Adipose tissue (tissue), 3 donors: ENCODE data around the gene IFIT3. TPM values are rescaled to one million over a fixed set of nuclear protein-coding genes. Genes with fewer than 3 reads are reported as not detected.
"Not testable (repeated sequence)": the region's sequence is repeated elsewhere in the genome, so short reads cannot be mapped to it uniquely, and the experiment has no call there.

Experiments
- H3K27ac ChIP-seq: one replicate; pipeline ENCODE4 v1.5.1; 2013; ENCODE audit warnings: low read depth, low read length
- WGBS, 3 donors: extraction: QIAGEN DNeasy Blood & Tissue Kit; methylation state at CpG; one replicate each; pipeline ENCODE4 v1.1.7; 2013; 5-methylcytosine and 5-hydroxymethylcytosine counted together
- polyA plus RNA-seq, 3 donors: library from polyadenylated mRNA; stranded (reverse); fragments of 200-250 nt; gene quantifications; one replicate each; pipeline ENCODE4 v1.2.3, GENCODE V29; 2013
- donor health status: healthy with polysubstance abuse.
- donor health status: Bipolar disorder and iron deficiency.
- donor health status: healthy.

IFIT3 gene
- polyA plus RNA-seq, 3 donors: 5.2 to 18.0 (median 9.5) TPM

DNA sequence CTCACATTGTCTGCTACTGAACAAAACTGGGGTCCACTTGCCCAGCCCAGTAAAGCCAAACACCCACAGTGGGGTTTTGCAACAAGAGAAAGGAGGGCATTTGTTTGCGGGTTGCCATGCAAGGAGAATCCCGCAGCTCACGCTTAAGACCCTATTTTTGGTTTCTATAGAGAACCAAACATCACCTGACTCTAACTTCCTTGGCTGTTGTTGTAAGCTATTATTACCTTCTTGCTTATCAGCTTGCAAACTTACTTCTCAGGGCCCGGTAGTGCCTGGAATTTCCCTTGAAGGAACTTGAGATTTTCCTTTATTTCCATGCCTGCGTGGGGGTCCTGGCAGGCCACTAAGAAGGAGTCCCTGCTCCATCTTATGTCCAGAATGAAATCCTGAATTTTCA lies 20.7 kb downstream of the IFIT3 start:
- no peak overlapping the region for H3K27ac ChIP-seq
- 64 to 77% (median 65%) methylated on average over 5 of the region's 5 CpGs for WGBS, 3 donors

DNA sequence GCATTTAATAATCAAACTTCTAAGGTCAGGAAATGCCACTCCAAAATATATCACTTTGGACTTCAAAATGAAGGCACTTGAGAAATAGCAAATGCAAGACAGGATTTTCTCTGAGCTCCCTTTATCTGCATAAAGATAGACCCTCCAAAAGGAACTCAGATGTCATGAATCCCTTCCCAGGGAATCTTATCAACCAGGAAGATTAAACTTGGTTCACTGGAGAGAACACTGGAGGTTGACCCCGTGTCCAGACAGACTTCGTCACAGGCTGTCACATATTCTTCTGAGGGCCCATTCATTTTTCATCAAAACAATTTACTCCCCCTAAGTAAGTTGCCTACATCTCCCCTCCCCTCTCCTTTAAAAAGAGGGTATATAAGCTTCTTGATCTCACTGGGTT lies 21.2 kb downstream of the IFIT3 start:
- WGBS, 3 donors: 69 to 92% (median 79%) methylated on average over 2 of the region's 2 CpGs
- H3K27ac ChIP-seq: no peak overlapping the region

DNA sequence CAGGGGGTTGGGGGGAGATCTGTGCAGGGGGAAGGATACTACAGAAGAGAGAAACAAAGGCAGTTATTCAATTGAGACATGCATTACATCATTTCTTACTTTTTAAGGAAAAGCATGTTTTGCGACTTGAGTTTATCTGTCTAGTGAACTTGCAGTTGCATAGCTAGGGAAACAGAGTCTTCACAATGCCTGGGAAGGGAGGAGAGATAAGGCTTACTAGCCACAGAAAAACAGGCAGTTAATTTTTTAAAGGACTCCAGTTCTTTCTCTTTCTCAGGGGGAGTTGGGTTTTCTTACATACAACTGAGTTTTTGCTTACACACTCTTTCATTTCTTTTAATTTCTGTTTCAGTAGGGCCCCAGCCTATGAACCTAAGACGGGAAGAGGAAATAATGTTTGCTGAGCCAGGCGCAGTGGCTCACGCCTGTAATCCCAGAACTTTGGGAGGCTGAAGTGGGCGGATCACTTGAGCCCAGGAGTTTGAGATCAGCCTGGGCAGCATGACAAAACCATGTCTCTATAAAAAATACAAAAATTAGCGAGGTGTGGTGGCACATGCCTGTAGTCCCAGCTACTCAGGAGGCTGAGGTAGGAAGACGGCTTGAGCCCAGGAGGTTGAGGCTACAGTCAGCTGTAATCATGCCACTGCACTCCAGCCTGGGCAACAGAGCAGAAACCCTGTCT lies 23.0 kb downstream of the IFIT3 start:
- not testable (repeated sequence) for H3K27ac ChIP-seq
- 17 to 47% (median 22%) methylated on average over 7 of the region's 7 CpGs for WGBS, 3 donors

DNA sequence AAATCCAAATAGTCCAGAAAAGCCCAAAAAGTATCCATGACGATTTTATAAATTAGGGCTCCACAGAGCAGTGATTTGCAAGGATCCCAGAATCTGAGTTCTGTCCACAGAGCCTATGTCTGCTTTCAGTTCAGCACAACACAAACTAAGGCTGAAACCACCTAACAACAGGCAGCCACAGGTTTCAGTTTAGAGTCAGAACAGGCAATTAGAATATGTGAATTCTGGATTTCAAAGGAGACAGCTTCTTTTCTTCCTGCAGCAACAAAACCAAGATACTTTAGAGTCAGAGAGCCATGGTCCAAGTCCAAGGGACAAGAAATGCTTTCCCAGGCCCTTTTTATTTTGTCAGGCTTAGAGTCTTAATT lies 23.6 kb downstream of the IFIT3 start:
- WGBS, 3 donors: 37 to 54% (median 48%) methylated on average over 1 of the region's 1 CpG

DNA sequence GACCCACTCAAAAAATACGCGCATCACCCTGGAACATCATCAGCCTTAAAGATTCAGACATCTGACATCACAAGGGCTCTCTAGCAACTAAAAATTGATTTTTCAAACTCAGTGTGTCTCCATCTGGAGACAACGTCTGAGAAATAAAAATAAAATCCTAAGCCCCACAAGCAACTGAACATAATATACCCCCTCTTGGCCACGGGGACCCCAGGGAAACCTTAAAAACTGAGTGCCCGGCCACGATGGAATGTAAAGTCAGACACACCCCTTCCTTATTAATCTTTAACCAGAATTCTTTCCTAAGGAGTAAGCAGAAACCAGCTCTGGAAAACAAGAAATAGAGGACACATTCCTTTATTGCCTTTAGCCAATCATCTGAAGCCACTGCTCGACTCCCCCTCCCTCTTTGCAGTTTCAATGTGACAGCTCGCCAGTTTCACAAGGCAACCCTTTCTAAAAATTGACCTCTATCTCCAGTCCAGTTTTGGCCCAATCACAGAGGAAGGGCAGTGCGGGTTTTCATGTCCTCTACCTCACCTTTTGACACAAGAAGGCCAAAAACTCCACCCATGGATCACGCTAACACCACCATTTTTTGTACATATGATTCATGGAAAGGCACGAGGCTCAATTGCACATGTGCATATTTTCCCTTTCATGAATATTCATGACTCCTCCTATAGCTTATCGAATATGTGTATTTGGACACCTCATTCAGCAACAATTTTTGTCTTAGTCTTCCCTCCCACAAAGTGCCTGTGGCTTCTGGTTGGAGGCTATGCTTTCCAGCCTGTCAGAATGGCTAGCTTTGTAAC lies 24.2 kb downstream of the IFIT3 start:
- WGBS, 3 donors: 27 to 57% (median 51%) methylated on average over 12 of the region's 12 CpGs
- H3K27ac ChIP-seq: no peak overlapping the region

More for the DNA sequence above, 23.6 kb downstream of the IFIT3 start:
- no peak overlapping the region for H3K27ac ChIP-seq

DNA sequence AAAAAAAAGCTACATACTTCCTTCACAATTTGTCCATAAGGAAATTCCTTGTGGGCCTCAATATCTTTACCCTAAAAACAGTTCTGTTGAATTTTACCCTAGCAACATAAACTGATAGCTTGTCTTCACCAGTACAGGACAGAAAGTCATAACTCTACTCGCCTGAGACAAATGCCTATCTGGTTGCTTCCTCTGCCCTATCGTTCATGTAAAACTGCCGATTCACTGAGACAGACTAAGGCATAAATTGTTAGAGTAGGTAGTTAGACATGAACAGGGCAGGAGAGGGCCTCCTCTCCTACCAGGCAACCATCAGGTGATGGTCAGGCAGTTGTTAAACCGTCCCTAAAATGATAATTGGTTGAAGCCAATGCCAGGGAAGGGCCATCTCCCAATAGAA lies 25.0 kb downstream of the IFIT3 start:
- WGBS, 3 donors: 85 to 98% (median 86%) methylated on average over 4 of the region's 4 CpGs
- no peak overlapping the region for H3K27ac ChIP-seq

DNA sequence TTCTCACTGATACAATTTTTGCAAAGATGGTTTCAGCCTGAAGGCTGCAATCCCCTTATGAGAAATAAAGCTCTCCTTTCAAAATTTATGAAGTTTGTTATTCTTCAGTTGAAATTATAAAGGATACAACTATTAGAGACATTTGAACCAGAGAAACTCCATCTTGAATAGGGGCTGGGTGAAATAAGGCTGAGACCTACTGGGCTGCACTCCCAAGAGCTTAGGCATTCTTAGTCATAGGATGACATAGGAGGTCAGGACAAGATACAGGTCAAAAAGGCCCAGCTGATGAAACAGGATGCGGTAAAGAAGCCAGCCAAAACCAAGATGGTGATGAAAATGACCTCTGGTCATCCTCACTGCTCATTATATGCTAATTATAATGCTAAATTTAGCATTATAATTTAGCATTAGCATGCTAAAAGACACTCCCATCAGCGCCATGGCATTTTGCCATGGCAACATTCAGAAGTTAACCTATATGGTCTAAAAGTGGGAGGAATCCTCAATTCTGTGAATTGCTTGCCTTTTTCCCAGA lies 27.7 kb downstream of the IFIT3 start:
- H3K27ac ChIP-seq: no peak overlapping the region
- WGBS, 3 donors: 88 to 94% (median 93%) methylated on average over 2 of the region's 2 CpGs

DNA sequence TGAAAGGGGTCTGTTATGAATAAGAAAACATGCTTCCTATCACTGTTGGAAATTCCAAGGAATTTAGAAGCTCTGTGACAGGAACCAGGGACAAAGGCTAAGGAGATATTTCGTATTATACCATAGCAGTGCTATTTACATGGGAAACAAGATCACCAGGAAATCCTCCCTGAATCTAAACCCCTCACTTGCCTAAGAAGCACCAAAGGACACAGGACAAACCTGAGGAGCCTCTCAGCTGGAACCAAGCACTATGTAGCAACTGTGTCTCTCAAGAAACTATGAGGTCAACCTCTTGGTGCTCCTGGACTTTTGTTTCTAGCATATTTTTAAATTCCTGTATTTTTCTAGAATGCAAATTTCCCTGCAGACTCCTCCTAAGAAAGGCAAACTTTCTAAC lies 29.3 kb downstream of the IFIT3 start:
- no peak overlapping the region for H3K27ac ChIP-seq
- 65 to 83% (median 79%) methylated on average over 1 of the region's 1 CpG for WGBS, 3 donors

DNA sequence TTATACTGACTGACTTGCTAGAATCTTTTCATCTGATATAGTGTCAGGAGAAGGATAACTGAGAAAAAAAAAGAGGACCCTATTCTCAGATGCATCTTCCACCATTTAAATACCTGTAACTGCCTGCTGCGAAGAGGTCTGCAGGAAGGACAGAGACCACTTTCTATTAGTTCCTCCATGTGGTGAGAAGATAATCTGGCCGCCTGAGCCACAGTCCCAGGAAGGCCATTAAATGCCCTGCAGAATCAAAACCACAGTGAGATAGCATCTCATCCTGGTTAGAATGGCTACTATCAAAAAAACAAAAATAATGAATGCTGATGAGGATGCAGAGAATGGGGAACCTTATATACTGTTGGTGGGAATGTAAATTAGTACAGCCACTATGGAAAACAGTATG lies 30.2 kb downstream of the IFIT3 start:
- H3K27ac ChIP-seq: no peak overlapping the region
- WGBS, 3 donors: 59 to 85% (median 69%) methylated on average over 2 of the region's 2 CpGs

DNA sequence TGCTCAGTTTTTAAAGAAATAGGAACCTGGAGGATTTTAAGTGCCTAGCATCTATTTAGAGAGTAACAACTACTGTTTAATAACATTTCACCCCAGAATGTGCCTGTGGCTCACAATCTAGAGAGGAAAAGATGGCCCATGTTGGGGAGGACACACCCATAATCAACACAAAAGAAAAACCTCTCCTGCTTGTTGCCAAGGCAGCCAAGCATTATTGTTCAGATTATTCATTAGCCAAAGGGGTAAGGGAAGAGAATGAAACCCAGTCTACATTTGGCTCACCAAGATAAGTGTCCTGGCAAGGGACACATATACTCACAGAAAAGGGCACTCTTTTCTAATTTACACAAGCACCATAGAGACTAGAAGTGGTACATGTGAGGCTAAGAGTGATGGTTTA lies 32.4 kb downstream of the IFIT3 start:
- H3K27ac ChIP-seq: no peak overlapping the region

DNA sequence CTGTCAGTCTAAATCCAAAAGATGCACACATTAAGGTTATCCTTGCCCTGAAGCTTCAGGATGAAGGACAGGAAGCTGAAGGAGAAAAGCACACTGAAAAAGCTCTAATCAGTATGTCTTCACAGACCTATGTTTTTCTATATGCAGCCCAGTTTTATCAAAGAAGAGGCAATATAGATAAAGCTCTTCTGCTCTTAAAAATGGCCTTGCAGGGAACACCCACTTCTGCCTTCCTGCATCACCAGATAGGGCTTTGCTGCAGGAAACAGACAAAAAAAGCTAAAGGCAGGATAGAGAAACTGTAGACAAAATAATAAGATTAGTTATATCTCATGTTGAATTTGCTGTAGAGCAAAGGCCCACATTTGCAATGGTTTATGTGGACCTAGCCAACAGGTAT lies 35.1 kb downstream of the IFIT3 start:
- no peak overlapping the region for H3K27ac ChIP-seq

DNA sequence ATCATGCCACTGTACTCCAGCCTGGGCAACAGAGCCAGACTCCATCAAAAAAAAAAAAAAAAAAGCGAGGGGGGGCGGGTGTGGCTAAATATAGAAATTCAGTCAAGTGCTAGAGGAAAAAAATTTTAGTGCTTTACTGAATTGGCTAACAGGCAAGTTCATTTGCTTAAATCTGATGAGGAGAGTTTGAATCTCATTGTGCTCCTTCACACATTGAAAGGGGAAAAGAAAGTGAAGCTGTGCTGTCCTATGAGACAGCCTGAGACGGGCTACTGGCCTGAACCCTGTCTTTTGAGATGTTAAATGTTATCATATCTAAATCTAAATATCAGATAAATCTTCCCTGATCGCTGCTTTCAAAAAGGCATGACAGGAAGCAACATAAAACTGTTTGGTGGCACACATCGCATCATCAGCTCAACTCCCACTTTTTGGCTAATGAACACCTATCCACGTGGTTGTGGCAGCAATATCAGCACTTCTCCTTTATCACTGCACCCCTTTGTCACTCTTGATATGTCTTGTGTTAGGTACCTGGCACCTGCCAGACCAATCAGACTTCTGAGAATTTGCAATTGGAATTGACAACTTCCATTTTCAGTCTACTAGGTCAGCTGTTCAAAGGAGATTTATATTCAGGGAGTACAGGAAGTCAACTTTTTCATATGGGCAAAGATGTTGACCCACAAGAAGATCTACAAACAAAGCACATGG lies 36.1 kb downstream of the IFIT3 start:
- whole genome bisulfite sequencing, 3 donors: 75 to 88% (median 77%) methylated on average over 6 of the region's 6 CpGs
- H3K27ac ChIP-seq: no peak overlapping the region

DNA sequence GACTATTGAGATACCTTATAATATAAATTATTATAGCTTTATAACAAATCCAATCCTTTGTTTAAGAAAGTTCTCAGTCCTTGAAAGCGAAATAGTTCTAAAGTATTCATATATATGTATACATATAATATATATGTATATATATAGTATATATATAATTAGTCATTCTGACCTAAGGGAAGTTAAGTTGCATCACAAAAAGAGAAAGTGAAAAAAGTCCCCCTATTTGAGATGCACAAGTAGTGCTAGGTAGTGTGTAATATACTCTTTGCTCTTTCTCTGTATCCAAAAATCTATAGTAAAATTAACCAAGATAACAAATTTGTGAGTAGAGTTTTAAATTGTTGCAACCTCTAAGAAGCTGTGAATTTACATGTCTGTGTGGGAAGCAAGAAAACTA lies 36.7 kb downstream of the IFIT3 start:
- WGBS, 3 donors: 96 to 100% (median 98%) methylated on average over 1 of the region's 1 CpG
- no peak overlapping the region for H3K27ac ChIP-seq

DNA sequence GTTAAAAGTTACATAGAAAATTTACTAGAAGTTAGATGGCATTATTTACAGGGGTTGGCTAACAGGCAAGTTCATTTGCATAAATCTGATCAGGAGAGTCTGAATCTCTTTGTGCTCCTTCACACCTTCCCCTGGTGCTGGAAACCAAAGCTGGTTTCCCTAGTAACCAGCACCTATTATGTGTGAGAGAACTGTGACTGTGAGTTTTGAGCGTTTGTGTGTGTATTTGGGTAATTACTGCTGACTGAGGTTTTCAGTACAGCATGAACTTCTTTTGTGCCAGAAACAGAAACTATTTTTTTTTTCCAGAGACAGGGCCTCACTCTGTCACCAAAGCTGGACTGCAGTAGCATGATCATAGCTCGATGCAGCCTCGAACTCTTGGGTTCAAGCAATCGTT lies 39.7 kb downstream of the IFIT3 start:
- 54 to 64% (median 57%) methylated on average over 4 of the region's 4 CpGs for WGBS, 3 donors
- no peak overlapping the region for H3K27ac ChIP-seq

DNA sequence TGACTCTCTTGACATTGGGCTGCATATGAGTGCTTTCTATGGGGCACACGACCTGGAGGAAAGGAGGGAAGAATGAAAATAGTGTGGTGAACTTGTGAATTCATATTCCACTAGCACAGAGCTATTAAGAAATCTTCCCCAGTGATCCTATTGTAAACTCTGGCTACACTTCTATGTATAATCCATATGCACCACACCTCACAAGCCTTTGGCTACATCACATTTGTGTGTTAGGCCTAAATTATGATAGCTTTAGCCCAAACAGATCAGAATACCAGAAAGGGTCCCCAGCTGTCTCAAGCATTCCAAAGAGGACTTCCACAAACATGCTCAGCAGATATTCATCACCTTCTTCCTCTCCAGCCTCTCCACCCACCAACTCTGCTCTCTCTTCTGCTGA lies 40.3 kb downstream of the IFIT3 start:
- H3K27ac ChIP-seq: no peak overlapping the region
- WGBS, 3 donors: 50 to 68% (median 63%) methylated on average over 1 of the region's 1 CpG

DNA sequence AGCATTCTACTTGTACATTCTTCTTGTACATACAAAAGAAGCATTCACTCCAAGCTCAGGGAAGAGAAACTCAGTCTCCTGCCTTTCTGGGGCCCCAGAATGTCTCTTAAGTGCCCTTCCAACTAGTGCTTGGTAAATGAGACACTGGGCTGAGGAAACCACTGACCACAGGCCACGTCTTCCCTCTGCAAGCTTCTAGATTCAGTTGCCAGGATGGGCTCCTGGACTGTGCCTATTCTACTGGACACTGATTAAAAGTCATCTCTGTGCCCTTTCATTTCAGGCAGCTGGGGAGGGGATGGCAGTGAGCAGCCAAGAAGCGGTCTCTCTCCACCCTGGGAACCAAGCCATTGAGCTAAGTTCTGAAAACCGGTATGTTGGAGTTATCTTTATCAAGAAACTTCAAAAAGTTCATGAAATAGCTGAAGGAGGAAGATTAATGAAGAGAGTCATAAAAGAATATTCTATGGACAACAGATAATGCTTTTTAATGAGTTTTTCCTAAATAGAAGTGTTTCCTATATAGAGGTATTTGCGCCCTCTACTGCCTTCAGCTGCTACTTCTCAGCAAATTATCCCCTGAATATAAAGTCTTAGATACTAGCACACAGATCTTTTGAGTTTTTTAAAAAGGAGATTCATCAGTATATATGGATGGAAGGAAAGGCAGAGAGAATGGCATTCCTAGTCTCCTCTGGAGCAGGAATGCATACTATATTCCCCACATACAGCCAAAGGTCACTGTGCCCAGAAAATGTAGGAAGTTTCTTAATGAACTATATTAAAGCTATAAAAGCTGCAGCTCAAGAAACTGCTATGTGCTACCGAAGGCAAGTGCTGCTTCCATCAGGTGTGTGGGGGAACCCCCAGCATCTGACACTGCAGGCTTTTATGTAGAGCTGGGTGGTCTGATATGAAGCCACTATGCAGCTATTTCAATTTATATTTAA lies 41.6 kb downstream of the IFIT3 start:
- 50 to 69% (median 51%) methylated on average over 5 of the region's 5 CpGs for WGBS, 3 donors
- no peak overlapping the region for H3K27ac ChIP-seq

DNA sequence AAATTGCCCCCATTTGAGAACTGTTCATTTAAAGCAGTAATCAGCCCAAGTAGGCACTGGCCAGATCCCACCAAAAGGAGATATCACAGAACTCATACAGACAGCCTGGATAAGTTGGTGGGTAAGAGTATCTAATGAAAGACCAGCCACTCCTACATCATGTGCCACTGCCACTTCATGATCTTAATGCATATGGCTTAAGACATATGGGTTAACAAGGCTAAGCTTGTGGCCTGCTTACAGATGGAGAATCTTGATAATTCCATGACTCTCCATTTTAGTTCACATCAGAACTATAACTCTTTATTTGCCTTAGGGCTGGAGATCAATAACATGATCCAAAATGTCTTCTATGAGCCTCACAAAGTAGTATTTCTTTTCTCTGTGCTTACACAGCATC lies 43.3 kb downstream of the IFIT3 start:
- H3K27ac ChIP-seq: no peak overlapping the region

DNA sequence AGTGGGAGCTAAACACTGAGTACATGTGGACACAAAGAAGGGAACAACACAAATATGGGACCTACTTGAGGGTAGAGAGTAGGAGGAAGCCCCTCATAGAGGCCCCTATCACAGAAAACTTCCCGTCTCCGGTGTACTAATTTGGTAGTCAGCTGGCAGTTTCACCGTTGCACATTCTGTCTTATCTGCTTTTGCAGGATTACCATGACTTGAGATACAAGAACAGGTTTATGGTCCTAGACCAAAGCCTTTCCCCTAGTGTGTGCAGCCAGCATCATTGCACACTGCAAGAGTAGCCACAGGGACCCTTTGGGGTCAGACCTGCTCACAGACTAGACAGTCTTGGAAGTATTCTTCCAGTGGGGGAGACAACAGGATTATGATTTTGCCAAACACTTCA lies 44.2 kb downstream of the IFIT3 start:
- 69 to 77% (median 77%) methylated on average over 3 of the region's 3 CpGs for WGBS, 3 donors
- H3K27ac ChIP-seq: no peak overlapping the region
